Endometrial microvascular endothelial cells (primary cell): Measurements from ENCODE around the gene DEPP1. TPM values are rescaled to one million over a fixed set of nuclear protein-coding genes. Genes with fewer than 3 reads are reported as not detected.

Experiments used
- in situ Hi-C: cut with HindIII; loops from 2 replicates; pipeline ENCODE4 v1.10.0; 2017; ENCODE audit warnings: low sequenced_read_pairs, low pct_unique_long_range_greater_than_20kb; ENCODE audit errors: inconsistent ontology term
- total RNA-seq: library from RNA; depleted of rRNA; stranded (reverse); fragments of >200 nt; gene quantifications from one replicate; pipeline ENCODE4 v1.2.3, GENCODE V29; 2015; ENCODE audit errors: inconsistent ontology term

DEPP1 gene
- total RNA-seq, 1 donor from 2014 or later = 10.1 TPM

GRCh38 chr10:44982114-44982460 is 3.5 kb upstream of the DEPP1 start:
- in situ Hi-C loops = no loop called here

- in situ Hi-C loops = no loop called here
Observed at GRCh38 chr10:44981172-44982113, 2.8 kb upstream of the DEPP1 start.

DNA sequence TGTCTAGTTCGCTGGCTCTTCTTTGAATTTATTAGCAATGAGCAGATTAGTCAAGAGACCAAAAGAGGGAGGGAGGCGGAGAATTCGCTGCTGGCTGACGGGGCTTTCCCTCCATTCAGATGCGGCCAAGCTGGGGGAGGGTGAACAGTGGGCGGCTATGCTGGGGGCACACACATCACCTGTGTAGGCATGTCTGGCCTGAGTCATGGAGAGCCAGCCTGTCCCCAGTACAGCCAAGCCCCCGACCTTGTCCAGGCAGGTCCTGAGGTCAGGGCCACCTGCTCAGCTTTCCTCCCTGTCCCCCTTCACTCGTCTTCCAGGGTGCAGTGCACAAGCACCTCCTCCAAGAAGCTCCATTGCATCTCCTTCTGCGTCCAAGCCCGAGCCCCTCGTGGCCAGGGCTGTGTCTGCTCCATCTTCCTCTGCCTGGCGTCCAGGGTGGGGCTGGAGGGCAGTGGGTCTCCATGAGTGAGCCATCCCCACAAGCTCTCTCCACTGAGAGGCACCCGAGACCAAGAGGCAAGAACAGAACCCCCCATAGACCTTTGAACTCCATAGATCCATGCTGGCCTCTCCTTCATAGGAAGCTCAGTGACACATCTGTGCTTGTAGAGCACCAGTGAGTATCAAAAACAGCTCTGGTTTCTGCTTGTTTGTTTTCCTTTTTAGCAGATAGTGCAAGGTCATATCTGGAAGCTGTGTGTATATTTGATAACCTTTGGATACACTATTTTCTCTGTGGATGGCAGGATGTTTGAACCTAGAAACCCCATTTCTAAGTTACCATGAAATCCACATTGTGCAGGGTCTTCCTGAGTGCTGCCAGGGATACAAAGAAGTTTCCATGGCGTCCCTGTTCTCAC is 1.9 kb upstream of the DEPP1 start:
- in situ Hi-C loops = no loop called here

- in situ Hi-C loops = no loop called here
Observed at GRCh38 chr10:44979281-44980191, 927 bp upstream of the DEPP1 start.

DNA sequence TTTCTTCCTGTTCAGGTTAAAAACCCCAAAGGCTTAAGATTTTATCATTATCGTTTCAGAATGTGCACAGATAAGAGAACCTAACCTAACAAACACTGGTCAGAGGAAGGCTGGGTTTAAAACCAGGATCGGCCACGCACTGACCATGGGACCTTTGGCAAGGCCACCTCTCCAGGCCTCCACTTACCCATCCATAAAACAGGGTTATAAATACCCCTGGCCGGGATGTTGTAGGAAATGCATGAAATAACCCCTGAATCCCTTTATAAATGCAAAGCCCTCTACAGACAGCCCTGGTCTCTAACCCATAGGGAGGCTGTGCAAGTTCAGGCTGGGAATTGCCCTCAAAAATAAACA is 418 bp downstream of the DEPP1 start:
- in situ Hi-C loops = no loop called here

DNA sequence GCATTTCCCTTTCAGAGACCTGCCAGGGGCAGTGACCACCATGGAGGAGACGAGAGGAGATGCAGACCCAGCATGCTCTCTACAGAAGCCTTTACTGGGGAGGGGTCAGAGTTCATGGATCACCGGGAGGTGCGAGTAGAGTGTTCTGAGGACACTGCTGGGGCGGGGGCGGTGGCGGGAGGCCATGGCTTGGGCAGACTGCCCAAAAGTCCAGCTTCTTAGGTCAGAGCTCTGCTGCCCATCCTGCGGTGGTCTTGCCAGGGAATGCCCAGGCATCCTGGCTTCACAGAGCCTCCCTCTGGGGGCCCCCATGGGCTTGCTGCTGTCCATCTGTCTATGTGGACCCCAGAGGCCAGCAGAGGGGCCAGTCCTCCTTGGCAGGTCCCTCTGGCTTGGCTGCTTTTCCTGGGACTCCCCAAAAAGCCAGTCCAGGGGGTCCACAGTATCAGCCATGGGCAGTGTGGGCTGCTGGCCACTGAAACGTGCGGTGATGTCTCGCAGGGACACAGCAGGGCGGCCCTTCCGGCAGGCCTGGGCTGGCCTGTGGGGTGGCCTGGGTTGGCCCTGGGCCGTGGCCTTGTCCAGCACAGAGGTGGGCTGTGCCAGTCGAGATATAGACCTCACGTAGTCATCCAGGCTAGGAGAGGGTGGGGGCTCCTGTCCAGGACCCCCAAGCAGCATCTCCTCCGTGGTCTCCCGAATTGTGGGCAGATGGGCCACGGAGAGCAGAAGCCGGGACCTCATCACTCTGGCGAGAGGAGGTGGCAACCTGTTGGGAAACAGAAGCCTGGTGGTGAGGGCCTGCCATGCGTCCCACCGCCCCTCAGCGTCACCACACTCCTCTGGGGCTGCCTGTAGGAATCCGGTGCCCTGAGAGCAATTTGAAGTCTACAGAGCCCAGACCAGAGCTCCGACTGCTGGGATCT is 1.1 kb downstream of the DEPP1 start:
- in situ Hi-C loops = no loop called here

GRCh38 chr10:44976352-44977198 is 2.0 kb downstream of the DEPP1 start:
- in situ Hi-C loops = no loop called here

DNA sequence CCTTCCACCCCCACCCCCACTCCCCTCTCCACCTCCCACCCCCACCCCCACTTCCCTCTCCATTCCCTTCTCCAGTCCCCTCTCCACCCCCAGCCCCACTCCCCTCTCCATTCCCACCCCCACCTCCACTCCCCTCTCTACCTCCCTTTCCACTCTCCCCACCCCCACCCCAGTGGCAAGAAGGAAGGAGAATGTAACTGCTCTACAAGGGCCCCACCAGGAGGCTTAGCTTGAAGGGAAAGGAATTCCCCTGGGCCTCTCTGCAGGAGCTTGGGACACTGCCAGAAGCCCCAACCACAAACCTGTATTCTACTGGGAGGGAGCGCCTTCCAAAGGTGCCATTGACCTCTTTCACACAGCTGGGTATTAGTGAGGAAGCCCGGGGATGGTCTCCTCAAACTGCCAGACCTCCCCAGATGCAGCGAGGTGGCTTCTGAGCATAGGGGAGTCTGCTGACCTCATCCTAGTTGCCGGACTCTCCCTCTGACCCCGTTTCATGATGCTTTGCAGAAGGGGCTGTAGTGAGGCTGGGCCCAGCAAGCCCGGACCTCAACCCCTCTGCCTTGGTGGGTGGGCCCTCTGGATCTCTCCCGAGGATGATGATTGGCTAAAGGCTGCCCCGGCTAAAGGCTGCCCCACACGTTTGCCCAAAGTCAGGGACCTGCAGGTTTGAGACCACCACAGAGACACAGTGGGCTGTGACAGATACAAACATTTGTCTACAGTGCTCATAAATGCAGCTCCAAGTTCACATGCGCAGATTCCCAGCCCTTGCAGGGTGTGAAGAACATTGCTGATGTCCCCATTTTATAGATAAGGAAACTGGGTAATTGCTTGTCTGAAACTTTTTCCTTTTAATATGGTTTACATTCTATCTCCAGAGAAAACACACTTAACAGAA is 2.9 kb downstream of the DEPP1 start:
- in situ Hi-C loops = no loop called here

GRCh38 chr10:44974628-44975430 is 3.8 kb downstream of the DEPP1 start:
- in situ Hi-C loops = no loop called here

DNA sequence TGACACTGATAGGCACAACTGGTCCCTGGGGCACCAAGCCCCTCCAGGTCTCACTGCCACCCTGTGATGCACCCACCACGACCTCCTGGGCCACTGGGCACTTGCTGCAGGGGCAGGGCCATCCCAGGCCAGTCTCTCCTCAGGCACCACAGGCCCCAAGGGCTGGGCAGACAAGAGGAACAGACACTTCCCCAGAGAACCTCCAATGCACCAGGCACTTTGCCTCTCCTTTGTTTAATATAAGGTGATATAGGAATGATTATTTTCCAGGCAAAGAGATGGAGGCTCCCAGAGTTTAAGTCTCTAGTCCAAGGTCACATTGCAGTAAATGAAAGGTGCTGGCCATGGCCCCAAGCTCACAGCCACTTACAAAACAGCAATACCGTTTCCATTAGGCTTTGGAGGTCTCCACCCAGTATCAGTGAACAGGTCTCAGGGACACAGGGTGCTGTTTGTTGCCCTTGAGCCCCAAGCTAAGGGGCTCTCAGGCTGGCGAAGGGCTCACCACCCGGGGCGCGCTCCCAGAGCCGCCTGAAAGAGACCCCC is 4.5 kb downstream of the DEPP1 start:
- in situ Hi-C loops = no loop called here

DNA sequence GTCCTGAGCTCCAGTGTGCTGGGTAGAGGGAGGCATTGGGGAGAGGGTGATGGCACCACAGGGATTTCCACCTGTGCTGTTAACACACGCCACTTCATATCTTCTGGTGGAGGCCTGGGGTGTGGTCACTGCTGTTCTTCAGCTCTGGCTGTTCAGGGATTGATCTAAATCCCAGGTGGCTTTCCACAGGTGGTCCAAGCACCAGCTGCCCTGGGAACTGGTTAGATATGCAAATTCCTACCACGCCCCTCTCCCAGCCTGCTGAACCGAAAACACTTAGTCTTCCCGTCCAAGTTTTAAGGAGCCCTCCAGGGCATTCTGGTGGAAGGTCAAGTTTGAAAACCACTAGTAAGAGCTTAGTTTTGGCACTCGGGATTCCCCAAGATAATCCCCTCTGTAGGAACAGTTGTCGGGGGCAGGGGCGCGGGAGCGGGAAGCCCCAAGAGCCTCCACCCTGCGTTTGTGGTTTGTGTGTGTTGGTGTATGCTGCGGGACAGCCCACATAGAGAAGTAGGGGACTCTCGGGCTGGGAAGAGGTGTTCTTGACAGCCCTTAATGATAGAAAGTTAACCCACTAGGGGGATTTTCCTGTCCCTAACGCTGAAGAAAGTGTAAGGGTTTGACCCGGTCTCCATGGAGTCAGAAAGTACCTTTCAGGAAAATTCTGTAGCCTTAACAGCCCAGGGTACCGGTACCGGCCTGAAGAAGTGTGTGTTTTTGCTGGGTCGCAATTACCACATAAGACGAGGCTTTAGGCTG is 5.1 kb downstream of the DEPP1 start:
- in situ Hi-C loops = no loop called here

DNA sequence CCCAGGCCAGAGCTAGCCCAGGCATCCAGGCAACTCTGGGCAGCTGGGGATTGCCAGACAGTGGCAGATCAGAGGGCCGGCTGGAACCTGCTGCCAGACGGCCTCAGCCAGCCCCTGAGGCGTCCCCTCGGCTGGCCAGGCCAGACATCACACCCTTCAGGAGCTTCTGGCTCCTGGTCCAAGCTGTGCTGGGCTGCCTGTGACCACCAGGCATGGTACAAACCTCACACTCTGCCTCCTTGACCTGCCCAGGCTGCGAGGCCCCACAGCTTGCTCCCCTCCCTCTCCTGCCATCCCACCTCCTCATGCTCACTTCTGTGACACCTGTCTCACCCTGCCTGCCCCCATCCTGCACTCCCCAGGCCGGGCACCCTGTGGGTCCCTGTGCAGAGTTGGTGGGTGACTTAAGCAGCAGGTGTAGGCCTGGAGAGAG is 5.7 kb downstream of the DEPP1 start:
- in situ Hi-C loops = no loop called here

GRCh38 chr10:44971935-44972757 is 6.5 kb downstream of the DEPP1 start:
- in situ Hi-C loops = no loop called here

- in situ Hi-C loops = no loop called here
Observed at GRCh38 chr10:44971434-44971833, 7.2 kb downstream of the DEPP1 start.
